Measurements from ENCODE around the gene SLC34A3.
"Not testable (repeated sequence)": the region's sequence is repeated elsewhere in the genome, so short reads cannot be mapped to it uniquely, and the experiment has no call there.

SLC34A3 gene

DNA sequence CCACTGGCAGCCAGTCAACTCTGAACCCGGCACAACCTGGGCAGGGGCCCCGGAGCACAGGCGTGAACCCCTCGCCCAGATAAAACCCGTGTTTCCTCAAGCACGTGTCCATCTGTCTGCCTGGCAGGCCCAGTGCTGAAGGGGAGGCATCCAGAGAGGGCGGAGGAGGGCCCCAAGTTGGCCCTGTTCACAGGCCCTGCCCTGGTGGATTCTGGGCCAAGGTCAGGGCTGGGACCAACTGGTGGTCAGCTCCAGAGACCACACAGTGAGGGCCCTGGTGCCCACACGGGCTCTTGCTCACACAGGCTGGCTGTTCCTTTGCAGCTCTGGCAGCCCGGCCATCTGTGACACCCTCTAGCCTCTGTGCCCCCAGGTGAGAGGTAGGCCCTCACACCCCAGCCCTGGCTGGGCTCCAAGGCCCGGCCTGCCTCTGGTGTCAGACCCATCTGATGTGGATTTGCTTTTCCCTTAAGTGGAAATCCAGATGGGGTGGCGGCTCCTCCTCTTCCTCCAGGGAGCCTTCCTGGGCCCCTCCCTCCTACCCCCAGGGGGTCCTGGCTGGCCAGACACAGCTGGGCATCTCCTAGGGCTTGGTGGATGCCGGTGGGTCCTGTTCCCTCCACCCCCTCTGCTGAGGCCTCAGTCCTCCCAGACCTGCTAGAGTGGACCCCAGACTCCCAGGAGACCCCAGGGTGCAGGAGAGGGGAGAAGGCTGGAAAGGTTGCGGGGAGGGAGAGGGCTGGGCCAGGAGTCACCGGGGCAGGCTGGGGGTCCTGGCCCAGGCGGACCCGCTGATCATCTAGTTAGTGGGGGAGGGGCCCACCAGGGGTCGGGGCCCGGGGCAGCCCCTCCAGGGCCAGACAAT lies 19.9 kb downstream of the SLC34A3 start:
- no peak for DNase-seq
- in situ Hi-C loops (cut with HindIII; ENCODE audit: low pct_ligation_motif_present, low pct_unique_long_range_greater_than_20kb, low sequenced_read_pairs), result no loop called here

DNA sequence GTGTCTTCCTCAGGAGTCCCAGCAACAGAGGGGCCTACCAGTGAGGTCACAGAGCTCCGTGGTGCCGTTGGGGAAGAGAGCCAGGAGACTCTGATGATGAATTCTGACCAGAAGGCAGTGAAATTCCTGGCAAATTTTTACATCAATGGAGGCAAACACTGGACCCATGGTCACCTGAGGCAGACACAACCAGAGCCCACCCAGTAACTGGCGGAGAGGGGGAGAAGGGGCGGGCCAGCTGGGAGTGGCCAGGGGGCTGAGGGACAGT lies 20.4 kb downstream of the SLC34A3 start, which contains the start of gene STPG3:
TSS of gene STPG3 (plus strand) at position 93 of the 268 bp plus-strand sequence. CDS start at position 94, 1 bp downstream.
- in situ Hi-C loops (cut with HindIII; ENCODE audit: low pct_ligation_motif_present, low pct_unique_long_range_greater_than_20kb, low sequenced_read_pairs), result no loop called here

DNA sequence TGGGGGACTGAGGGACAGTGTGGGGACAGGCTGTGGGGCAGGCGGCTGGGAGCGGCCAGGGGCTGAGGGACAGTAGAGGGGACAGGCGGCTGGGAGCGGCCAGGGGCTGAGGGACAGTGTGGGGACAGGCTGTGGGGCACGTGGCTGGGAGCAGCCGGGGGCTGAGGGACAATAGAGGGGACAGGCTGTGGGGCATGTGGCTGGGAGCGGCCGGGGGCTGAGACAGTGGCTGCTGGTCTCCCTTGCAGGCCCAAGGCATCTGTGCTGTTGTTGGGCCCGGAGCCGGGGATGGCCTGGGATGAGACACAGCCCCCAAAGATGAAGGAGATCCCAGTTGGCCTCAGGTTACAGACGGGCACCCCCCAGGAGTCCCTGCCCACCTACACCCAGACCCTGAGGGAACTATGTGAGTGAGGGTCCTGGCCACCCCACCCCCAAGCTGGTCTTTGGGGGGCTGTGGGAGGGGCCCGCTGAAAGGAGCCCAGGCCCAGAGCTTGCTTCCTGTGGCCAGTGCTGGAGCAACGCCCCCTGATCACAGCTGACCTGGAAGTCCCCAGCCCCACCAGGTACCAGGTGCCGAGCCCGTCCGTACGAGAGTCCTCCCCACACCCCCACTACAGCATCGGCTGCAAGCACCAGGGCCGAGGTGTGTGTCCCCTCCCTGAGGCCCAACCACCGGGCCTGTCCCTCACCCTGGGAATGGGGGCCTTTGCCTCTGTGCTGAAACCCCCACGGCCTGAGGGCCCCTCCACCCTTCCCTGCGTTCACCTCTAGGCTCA lies 21.0 kb downstream of the SLC34A3 start:
- in situ Hi-C loops (cut with HindIII; ENCODE audit: low pct_ligation_motif_present, low pct_unique_long_range_greater_than_20kb, low sequenced_read_pairs), result no loop called here
- no peak for DNase-seq

More for the DNA sequence above, 20.4 kb downstream of the SLC34A3 start, which contains the start of gene STPG3:
- no peak for DNase-seq

DNA sequence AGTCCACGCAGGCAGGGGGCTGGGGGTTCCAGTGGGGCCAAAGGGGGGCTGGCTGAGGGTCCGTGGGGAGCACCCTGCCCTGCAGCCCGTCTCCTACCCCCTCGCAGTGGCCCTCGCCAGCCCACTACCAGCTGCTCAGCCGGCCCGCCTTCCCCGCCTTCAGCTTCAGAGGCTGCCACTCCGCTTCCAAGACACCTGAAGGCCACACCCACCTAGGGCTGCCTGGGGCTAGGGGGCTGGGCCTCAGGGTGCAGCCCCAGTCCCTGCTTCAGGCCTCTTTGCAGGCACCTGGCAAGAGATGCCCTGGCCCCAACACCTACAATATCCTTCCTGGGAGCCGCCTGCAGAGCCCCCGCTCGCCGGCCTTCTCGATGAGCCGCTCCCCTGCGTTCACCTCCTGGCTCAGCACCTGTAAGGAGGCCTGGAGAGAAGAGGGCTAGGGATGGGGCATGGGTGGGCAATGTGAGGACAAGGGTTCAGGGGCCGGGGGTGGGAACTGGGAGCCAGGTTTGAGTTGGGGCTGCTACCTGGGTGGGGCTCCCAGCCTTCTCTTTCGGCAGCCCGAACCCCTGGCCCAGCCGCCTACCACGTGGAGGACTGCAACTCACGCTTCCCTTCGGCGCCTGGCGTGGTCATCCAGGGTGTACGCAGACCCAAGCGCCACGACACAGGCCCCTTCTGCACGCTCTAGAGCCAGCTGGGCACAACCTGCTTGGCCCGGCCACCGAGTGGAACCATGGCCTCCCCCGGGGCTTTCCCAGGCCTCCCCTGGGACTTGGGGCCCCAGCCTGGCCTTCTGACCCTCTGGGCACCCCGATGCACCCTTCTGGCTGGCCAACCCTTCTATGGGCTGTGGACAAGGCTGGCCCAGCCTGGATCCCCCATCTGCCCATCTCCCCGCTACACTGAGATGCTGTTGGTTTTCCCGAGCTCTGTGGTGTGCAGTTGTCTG lies 22.1 kb downstream of the SLC34A3 start:
- in situ Hi-C loops (cut with HindIII; ENCODE audit: low pct_ligation_motif_present, low pct_unique_long_range_greater_than_20kb, low sequenced_read_pairs), result no loop called here
- no peak for DNase-seq

DNA sequence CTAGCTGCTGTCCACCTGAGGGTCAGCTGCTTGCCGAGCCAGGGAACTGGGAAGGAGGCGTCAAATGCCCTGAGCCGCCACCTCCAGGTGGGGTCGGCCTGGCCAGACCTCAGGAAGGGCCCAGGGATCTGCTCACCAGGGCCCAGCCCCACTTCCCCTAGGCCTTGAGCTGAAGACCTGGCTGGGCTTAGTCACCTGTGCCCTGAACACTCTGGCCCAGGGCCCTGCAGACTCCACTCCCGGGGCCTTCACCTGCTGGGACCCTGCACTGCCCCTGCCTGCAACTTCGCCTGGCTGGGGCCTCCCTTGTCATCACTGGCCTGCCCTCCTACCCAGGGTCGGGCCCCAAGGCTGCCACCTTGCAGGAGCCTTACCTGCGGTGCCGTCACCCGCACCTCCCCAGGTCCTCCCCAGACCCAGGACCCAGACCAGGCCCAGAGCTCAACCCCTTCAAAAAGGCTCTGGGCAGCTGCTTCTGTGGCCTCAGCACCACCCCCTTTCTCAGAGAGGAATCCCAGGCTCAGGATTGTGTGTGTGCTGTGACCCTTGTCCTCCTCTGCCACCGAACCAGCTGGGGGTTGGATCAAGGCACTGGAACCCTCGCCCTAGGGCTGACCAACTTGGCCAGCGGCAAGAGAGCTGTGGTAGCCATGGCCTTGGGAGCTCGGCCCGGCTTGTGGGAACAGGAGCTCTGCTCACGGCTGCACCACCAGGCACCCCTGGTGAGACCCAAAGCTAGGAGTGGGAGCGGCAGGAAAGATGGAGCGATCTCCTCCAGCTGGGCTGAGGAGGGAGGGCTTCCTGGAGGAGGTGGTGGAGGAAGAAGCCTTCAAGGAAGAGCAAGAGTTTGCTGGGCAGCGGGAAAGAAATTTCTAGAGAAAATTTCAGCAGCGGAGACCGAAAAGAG lies 23.3 kb downstream of the SLC34A3 start:
- in situ Hi-C loops (cut with HindIII; ENCODE audit: low pct_ligation_motif_present, low pct_unique_long_range_greater_than_20kb, low sequenced_read_pairs), result no loop called here
- DNase-seq, result no peak

DNA sequence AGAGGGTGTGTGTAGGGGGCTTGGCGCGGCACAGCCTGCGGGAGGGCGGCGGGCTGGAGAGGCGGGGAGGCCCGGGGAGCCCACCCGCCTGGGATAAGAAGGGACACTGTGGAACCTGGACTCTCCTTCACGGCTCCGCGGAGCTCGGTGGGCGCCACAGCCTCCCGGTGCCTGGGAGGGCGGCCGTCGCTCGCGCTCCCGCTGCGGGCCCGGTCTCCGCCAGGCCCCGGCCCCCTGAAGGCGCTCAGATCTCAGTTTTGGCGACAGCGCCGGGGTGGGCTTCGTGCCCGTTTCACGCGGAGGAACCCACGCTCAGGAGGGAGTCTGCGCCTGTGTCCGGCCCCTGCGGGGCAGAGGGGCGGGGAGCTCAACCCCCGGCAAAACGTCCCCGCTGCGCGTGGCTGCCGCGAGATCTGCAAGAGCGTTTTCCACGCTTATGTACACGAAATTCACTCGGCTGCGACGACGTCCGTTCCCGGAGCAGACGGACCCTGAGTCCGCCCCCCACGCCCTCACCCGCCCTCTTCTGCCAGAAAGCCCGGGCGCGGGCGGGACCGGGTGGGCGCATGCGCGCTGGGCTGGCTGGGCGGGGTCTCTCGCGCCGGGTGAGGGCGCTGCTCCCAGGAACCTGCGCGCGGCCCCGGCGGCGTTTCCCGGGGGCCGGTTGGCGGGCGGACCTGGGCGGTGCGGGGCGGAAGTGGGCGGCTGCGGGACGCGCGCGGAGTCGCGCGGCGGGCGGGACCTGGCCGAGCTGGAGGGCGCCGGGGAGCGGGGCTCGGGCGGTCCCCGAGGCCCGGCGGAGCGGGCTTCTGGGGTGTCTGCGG lies 24.1 kb downstream of the SLC34A3 start, which contains the start of gene NELFB:
TSS of gene NELFB (plus strand) at position 704 of the 824 bp plus-strand sequence.
- peak; percentile 85 for DNase-seq
- in situ Hi-C loops (cut with HindIII; ENCODE audit: low pct_ligation_motif_present, low pct_unique_long_range_greater_than_20kb, low sequenced_read_pairs), result no loop called here

DNA sequence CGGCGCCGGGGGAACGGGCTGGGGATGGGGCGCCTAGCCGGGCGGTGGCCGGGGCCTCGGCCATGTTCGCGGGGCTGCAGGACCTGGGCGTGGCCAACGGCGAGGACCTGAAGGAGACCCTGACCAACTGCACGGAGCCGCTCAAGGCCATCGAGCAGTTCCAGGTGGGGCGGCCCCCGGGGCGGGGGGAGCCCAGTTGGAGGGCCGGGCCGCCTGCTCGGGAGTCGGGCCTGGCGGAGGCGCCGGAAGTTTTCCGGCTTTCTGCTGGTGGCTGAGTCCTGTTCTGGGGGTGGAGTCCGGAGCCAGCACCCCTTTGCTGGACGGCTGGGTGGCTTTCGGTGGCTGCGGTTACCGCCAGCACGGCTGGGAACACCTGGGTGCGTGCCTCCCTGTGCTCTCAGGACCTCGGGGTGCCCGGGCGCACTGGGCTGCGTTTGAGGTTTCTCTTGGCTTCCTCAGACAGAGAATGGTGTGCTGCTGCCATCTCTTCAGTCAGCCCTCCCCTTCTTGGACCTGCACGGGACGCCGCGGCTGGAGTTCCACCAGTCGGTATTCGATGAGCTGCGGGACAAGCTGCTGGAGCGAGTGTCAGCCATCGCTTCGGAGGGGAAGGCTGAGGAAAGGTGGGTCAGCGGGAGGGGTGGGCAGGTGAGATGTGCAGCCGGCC lies 24.9 kb downstream of the SLC34A3 start:
- no peak for DNase-seq
- in situ Hi-C loops (cut with HindIII; ENCODE audit: low pct_ligation_motif_present, low pct_unique_long_range_greater_than_20kb, low sequenced_read_pairs), result no loop called here

DNA sequence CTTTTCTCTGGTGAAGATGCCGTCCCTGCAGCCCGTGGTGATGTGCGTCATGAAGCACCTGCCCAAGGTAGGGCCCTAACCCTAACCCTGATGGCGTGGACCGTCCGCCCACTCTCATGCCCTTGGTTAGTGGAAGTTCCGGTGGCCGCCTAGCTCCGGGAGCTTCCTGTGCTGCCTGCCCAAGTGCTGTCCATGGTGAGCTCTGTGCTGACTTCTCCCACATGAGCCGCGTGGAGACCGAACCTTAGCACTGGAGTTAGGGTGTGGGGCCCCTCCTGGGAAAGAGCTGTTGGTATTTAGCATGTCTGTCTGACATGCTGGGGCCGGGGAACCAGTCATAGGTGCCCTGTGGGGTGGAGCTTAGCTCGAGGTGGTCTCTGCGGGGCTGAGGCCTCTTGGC lies 25.7 kb downstream of the SLC34A3 start:
- in situ Hi-C loops (cut with HindIII; ENCODE audit: low pct_ligation_motif_present, low pct_unique_long_range_greater_than_20kb, low sequenced_read_pairs), result no loop called here
- DNase-seq, result no peak

DNA sequence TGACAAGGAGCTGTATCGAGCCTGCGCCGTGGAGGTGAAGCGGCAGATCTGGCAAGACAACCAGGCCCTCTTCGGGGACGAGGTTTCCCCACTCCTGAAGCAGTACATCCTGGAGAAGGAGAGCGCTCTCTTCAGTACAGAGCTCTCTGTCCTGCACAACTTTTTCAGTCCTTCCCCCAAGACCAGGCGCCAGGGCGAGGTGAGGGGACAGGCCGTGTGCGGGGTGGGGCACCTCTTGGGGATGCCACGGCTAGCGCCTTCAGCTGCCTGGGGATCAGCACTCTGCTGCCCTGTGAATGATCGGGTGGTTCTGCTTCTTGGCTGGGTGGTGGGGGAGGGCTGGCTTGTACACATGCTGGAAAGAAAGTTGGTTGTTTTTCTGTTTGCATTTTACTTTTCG lies 26.2 kb downstream of the SLC34A3 start:
- in situ Hi-C loops (cut with HindIII; ENCODE audit: low pct_ligation_motif_present, low pct_unique_long_range_greater_than_20kb, low sequenced_read_pairs), result no loop called here
- no peak for DNase-seq

DNA sequence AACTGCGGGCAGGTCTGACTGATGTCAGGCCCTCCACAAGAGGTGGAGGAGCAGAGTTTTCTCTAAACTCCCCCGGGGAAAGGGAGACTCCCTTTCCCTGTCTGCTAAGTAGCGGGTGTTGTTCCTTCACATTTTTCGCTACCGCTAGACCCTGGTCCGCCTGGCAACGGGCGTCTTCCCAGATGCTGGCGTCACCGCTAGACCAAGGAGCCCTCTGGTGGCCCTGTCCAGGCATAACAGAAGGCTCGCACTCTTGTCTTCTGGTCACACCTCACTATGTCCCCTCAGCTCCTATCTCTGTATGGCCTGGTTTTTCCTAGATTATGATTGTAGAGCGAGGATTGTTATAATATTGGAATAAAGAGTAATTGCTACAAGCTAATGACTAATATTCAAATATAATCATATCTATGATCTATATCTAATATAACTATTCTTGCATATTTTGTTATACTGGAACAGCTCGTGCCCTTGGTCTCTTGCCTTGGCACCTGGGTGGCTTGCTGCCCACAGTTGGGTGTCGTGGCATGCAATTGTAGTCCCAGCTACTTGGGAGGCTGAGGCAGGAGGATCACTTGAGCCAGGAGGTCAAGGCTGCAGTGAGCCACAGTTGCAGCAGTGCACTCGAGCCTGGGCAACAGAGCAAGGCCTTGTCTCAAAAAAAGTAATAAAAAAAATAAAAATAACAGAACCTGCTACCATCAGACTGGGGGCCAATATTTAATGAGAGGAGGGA lies 31.6 kb downstream of the SLC34A3 start:
- in situ Hi-C loops (cut with HindIII; ENCODE audit: low pct_ligation_motif_present, low pct_unique_long_range_greater_than_20kb, low sequenced_read_pairs); DNase-seq: not testable (repeated sequence)

DNA sequence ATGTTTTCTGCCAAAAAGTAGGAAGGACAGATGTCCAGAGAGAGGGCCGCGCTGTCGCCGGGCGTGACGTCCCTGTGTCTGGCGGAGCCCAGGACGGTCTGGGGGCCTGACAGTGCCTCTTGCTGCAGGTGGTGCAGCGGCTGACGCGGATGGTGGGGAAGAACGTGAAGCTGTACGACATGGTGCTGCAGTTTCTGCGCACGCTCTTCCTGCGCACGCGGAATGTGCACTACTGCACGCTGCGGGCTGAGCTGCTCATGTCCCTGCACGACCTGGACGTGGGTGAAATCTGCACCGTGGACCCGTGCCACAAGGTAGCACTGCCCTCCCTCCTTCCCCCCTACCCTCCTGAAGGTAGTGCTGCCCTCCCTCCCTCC lies 32.2 kb downstream of the SLC34A3 start:
- in situ Hi-C loops (cut with HindIII; ENCODE audit: low pct_ligation_motif_present, low pct_unique_long_range_greater_than_20kb, low sequenced_read_pairs), result no loop called here
- DNase-seq, result no peak

DNA sequence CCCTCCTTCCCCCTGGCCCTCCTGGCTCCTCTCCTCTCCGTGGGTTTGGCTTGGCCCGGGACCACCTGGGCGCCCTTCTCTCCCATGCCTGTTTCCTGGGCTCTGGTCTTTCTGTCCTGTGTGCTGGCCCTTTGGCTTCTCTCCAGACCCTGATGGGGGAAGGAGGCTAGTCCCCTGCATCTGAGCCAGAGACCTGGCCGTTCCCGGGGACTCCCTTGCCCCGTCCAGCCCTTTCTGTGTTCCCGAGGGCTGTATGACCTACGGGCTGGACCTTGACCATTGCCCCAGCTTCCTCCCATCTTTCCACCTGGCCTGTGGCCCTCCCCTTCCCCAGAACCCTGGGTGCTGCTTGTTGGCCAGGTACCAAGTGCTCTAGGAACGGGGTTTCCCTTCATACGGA lies 32.8 kb downstream of the SLC34A3 start:
- DNase-seq, result no peak
- in situ Hi-C loops (cut with HindIII; ENCODE audit: low pct_ligation_motif_present, low pct_unique_long_range_greater_than_20kb, low sequenced_read_pairs), result no loop called here

DNA sequence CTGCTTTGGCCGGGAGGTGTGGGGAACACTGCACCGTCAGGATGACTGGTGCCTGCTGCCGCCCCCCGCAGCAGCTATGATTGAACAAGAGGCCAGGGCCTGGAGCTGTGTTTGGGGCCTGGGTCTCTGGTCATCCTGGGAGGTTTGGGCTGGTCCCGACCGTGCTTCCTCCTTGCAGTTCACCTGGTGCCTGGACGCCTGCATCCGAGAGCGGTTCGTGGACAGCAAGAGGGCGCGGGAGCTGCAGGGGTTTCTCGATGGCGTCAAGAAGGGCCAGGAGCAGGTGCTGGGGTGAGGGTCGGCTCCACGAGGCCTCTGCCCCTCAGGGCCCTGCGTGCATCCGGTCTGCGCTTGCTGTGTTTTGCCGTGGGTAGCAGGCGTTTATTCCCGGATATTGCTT lies 33.4 kb downstream of the SLC34A3 start:
- in situ Hi-C loops (cut with HindIII; ENCODE audit: low pct_ligation_motif_present, low pct_unique_long_range_greater_than_20kb, low sequenced_read_pairs), result no loop called here

DNA sequence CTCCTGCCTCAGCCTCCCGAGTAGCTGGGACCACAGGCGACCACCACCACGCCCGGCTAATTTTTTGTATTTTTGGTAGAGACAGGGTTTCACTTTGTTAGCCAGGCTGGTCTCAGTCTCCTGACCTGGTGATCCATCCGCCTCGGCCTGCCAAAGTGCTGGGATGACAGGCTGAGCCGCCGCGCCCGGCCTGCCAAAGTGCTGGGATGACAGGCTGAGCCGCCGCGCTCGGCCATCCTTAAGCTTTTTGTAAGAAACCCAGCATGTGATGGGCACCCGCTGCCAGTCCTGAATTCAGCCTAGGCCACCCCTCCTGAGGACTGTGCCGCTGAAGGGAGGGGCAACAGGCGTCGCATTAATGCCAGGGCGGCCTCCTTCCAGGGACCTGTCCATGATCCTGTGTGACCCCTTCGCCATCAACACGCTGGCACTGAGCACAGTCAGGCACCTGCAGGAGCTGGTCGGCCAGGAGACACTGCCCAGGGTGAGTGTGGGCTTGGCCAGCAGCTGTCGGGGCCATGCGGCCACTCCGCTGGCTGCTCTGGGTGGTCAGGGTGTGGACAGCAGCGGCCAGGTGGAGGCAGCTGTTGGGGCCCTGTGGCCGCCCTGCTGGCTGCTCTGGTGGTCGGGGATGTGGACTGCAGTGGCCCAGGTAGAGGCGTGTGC lies 34.9 kb downstream of the SLC34A3 start:
- no peak for DNase-seq
- in situ Hi-C loops (cut with HindIII; ENCODE audit: low pct_ligation_motif_present, low pct_unique_long_range_greater_than_20kb, low sequenced_read_pairs), result no loop called here

More for the DNA sequence above, 33.4 kb downstream of the SLC34A3 start:
- no peak for DNase-seq

DNA sequence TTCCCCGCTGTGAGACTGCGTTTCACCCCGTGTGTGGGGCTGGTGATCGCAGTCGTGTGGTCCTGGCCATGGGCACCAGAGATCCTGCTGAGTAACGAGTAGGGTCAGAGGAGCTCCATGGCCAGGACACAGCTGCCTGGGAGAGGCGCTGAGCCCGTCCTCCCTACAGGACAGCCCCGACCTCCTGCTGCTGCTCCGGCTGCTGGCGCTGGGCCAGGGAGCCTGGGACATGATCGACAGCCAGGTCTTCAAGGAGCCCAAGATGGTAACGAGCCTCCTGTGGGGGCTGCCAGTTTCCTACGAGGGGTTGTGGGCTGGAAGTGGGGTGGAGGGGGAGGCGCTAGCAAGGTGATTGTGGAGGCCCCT lies 35.4 kb downstream of the SLC34A3 start:
- in situ Hi-C loops (cut with HindIII; ENCODE audit: low pct_ligation_motif_present, low pct_unique_long_range_greater_than_20kb, low sequenced_read_pairs), result no loop called here
- no peak for DNase-seq
